NCI-H1436 (cell line): Measurements from ENCODE around the gene DIAPH2.

Experiments used
- DNase-seq: peaks from one replicate; lab custom pipeline; 2025; lab: John Stamatoyannopoulos, UW

Gene DIAPH2

DNA sequence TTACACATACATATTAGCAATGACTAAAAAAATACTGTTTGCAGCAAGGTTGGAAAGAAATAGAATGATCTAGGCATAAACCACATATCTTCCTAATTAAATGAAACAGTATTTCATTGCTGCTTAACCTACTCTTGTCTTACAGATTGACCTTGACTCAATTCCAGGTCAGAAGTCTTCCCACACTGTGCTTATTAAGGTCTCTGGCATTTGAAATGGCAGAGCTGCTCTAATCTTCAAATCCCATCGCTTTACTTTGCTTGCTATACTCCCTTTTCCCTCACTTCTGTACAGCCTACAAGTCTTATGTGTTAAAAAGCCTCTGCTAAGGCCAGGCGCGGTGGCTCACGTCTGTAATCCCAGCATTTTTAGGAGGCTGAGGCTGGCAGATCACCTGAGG lies 623.5 kb downstream of the DIAPH2 start:
- DNase-seq = no peak

DNA sequence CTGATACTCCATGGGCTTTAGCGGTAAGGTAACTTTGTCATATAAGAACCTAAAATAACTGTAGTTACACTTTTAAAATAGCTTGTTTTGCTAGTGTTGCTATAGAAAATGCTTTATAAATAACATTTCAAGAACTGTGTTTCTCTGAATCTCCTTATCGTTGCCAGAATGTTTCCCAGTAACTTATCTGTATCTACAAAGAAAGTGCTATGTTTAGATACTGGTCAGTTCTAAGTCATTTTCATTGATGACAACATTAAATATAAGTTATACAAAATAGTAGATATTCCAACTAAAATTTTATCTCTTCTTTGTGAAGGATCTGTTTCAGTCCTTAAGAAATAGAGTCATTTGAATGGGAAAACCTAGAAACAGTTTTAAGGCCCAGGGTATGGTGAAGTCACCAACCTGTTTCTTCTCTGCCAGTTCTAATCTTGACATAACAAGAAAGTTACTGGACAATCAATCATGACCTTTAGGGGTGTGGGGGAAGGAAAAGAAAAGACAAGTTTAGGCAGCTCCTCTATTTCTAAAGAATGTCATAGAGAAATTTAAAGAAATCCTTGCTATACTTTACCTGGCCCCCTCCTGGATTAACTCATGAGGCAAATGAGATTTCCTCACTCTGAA lies 625.0 kb downstream of the DIAPH2 start:
- DNase-seq = no peak

DNA sequence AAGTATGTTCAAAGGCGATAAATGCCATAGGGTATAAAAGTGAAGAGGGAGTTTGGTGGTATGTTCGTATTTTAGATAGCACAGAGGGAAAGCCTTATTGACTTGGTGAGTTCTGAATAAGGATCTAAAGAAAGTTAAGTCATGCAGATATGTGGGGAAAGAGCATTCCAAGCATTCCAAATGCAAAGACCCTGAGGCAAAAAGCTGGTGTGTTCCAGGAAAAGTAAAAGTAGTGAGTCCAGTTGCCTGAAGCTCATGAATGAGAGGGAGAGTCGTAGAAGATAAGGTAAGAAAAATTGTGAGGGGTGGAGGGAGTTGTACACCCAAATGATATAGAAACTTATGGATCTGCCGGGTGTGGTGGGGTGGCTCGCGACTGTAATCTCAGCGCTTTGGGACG lies 625.7 kb downstream of the DIAPH2 start:
- DNase-seq = no peak

DNA sequence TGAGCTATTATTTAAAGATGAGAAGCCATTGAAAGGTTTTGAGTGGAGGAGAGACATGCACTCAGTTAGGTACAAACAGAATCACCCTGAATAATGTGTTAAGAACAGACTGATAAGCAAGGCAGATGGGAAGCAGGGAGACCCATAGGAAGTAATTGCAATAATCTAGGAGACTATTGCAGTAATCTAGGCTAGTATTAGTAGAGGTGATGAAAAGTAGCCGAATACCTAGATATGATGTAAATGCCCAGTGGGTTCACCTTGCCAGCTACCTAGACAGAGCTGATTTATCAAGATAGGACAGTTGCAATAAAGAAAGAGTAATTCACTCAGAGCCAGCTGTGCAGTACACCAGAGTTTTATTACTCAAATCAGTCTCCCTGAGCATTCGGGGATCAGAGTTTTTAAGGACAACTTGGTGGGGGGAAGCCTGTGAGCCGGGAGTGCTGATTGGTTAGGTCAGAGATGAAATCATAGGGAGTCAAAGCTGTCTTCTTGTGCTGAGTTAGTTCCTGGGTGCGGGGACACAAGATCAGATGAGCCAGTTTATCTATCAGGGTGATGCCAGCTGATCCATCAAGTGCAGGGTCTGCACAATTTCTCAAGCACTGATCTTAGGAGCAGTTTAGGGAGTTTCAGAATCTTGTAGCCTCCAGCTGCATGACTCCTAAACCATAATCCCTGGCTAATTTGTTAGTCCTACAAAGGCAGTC lies 626.6 kb downstream of the DIAPH2 start:
- DNase-seq = no peak

DNA sequence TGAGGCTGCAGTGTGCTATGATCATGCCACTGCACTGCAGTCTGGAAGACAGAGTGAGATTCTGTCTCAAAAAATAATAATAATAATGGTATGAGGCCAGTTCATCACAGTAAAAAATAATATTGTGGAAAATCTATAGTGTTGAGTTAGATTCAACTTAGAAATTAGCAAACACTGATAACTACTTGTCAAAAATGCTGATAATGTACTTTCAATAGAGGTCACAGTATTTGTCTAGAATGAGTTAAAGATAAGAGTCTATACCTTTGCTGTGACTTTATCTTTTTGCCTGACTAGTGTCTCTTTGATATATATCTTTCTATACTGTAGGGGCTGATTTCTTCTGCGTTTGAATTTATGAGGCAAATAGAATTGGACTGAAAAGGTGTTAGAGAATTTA lies 629.7 kb downstream of the DIAPH2 start:
- DNase-seq = no peak

DNA sequence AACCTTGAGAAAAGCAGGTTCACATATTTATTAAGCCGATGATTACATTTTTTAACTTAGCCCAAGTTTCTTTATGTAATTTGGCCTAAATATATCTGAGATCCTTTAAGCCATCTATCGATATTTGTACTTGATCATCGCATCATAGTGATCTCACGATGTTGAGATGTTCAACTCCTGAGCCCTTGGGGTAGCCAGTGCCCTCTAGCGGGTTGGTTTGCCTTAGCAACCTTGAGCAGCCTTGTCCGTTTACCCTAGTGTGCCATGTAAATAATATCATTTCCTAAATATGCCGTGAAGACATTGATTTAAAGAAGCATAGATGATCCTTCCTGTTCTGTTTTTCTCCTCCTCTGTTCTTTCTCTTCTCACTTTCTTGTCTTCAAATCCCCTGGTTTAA lies 631.3 kb downstream of the DIAPH2 start:
- peak; percentile 1 for DNase-seq

DNA sequence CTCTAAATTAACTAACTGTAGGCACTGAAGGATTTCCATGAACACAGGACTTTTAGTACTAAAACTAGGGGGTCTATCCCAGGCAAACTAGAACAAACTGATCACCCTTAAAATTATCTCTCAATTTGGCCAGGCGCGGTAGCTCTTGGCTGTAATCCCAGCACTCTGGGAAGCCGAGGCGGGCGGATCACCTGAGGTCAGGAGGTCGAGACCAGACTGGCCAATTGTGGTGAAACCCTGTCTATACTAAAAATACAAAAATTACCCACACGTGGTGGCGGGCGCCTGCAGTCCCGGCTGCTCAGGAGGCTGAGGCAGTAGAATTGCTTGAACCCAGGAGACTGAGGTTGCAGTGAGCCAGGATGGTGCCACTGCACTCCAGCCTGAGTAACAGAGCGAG lies 635.7 kb downstream of the DIAPH2 start:
- no peak for DNase-seq

DNA sequence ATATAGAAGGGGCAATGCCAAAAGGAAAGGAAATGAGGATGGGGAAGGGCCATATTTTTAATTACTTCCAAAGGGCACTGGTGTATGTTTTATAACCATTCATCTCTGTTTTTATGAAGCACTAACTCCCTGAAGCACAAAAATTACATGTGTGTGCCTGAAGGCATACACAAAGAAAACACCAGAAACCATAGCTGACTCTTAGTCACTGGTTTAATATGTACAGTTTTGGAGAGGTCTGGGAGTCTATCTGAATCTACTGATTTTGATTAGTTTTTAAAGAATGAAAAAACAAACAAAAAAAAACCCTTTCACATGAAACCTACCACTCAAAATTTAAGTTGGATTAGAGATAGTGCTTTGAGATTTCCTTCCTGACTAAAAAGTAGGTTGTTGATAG lies 637.8 kb downstream of the DIAPH2 start:
- DNase-seq = no peak

DNA sequence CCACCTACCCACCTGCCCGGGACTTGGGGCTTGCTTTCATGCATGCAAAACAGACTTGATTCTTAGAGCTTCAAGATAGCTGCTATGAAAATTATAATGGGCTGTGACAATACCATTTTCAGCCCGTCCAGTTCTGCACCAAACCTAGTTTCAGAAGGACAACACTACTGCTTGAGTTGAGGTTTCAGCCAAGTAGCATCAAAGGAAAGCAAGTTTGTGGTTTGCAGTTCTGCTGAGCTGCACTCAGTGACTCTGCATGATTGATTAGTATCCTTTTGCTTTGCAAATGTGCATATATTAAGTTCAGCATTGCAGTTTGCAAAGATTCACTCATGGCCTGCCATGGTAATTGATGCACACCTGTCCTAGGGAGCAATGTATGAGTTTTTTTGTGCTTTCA lies 641.8 kb downstream of the DIAPH2 start:
- DNase-seq = no peak

DNA sequence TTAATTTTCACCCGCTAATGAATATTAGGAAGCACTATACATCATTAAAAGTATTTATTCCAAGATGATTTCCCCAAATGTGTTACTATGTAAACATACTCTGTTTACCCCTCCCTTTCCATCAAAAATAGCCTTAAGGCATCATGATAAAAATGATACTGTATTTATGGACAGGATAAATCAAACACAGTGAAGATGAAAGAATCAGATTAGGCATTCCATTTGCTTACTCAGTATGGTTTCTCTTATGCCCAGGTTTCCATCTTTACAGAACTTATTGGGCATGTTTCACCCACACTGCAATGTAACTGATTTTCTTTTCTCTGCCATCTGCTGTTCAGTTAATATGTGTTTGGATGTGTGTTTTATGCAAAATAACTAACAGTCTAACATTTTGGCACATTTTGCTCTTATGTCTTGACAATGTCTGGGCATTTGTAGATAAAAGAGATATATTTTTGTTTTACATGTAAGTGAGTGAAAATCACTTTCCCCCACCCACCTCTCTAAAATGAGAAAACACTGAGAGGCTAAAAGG lies 644.3 kb downstream of the DIAPH2 start:
- no peak for DNase-seq

DNA sequence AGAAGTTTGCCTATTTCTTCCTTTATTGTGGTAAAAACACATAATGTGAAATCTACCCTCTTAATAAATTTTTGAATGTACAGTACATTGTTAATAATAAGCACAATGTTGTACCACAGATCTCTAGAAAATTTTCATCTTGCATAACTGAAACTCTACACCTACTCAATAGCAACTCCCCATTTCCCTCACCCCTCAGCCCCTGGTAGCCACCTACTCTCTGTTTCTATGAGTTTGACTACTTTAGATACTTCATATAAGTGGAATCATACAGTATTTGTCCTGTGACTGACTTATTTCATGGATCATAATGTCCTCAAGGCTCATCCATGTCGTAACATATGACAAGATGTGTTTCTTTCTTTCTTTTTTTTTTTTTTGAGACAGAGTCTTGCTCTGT lies 645.5 kb downstream of the DIAPH2 start:
- DNase-seq = no peak

DNA sequence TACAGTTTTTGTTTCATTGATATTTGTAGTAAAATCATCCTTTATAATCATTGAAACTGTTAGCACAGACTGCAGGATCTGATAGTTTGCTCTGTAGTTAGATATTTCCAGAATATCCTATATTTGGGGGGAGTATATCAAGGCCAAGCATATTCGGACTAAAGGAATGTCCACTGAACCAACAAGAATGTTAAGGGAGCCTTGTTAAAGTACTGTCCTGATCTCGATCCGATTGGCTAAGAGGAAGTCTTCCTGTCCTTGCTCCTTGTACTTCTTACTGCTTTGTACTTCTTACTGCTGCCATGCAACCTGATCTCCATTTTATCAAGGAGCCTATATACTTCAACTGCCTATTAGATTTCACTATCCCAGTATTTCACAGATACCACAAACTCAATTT lies 648.3 kb downstream of the DIAPH2 start:
- DNase-seq = no peak

DNA sequence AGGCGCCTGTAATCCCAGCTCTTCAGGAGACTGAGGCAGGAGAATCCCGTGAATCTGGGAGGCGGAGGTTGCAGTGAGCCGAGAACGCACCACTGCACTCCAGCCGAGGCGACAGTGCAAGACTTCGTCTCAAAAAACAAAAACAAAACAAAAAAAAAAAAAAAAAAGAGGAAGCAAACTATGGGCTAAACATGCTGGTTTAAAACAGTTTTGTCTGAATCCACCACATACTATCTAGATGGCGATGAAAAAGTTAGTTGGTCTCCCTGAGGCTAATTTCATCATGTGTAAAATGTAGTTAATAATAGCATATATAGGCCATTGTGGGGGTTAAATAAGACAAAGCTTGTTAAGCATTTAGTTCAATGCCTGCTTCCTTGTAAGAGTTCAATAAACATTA lies 650.2 kb downstream of the DIAPH2 start:
- DNase-seq = no peak

DNA sequence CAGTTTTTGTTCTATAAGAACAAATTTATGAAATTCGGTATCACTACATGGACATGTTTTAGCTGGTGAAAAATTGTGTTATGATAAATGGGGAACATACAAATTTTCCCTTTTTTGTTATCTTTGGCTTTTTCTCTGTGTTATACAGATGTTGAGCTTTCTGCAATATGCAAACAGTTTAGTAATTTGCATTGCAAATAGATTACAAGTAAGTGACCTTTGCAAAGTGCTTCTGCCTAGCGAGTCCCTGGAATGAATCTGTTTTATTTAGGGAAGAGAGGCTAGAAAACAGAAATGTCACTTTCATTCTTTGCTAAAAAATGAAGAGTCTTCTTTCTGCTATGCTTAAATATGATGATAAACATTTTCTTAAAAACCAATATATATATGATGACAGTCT lies 660.1 kb downstream of the DIAPH2 start:
- DNase-seq = no peak

DNA sequence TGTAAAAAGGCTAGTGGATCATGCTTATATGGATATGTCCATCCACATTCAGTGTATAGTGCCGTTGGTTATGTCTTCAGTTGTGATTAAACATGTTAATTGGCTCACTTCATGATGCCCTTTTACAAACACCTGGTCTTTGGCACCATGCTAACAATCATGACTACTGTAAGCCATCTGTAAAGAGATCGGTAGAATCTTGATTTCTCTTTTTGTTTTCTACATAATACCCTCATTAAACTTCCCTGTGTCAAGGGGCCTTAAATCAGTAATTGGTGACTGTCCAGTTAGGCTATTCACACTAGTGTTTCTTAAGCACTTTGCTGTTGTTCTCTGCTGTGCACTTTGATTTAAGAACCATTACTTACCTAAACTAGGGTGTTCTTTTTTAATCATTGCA lies 674.3 kb downstream of the DIAPH2 start:
- peak; percentile 55 for DNase-seq

DNA sequence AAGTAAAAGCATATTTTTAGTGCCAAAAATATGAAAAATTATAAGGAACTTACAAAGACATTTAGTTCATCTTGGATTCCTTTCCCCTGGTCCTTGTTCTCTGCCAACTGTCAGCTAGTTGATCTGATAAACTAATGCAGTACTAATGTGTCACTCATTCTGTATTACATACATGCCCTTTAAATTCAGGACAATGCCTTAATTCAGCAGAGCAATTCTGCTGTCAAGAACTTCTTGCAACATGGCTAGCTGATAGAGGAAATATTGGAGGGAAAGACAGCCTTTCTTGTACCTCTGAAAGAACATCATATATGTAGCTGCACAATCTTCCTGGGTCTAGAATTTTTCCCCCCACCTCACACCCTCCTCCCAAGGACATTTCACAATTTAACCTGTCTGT lies 679.2 kb downstream of the DIAPH2 start:
- no peak for DNase-seq

DNA sequence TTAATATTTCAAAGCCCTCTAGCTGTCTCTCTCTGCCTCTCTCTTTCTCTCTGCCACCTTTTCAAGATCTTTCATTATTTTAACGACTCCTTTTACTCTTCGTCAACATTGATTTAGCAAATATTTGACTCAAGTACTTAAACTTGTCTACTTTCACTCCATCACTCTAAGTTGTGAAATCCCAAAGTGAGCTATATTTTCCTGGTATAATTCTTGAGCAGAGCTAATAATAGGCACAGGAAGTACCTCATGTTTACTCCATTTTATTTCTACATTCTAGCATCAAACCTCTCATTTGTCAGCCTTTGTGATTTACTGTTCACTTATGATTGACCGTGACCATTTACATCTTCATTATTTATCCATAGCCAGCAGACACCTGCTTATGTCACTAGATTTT lies 681.6 kb downstream of the DIAPH2 start:
- no peak for DNase-seq

DNA sequence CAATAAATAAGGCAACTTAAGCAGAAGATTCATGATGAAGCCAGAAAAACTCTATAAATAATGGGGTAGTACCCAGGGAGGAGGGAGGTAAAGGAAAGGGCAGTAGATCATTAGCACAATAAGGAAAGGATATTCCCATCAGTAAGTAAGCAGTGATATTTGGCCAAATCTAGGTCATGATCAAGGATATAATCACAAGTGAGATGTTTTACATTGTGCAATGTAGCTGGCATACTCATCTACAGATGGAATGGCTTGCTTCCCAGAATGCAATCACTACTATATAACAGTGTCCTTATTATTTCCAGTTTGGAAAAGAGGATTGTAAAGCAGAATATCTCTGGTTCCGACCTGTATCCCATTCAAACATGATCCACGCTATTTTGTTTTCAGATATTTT lies 682.5 kb downstream of the DIAPH2 start:
- DNase-seq = no peak

DNA sequence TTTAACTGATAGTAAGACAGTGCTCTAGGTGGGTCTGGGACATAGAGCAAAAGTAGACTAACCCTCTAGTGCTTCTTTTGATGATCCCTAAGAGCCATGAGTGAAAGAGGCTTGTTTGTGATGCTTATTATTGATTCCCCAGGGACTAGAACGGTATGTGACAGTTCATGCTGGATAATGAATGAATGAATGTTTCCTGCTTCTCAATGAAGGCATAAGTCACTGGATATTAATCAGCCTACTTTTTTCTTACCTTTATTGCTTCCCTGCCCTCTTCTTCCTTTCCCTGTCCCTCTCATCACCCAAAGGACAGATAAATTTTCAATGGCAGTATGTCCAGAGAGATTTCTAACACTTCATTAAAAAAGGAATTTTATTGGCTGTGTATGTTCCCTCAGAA lies 685.3 kb downstream of the DIAPH2 start:
- no peak for DNase-seq

DNA sequence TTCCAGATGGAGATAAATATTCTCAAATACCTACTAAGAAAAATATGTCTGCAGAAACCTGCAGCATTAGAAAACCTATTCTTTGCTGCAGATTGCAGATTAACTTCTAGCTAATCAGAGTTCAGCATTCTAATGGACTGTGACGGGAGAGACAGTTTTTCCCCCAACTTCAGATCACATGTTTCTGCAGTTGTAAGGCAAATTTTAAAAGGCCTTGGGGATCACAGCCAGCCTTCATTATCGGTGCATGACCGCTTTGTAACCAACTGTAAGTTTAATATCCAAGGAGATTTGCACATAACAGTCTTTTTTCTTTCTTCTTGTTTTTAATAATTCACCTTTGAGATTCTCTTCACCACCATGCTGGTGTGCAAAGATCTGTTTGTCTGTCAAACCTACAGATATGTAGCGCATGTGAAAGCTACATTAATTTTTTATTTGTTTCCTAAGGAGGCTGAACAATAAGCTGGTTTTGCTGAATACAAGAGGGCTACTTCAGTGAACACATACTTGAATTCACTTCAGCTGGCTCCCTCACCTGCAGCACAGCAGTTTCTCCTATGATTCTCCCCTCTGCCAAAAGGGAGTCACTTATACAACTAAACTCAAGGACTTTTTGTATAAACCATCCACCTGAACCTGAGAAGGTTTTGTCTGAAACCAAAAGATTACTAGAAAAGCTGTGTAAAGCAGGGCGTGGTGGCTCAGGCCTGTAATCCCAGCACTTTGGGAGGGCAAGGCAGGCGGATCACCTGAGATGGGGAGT lies 687.5 kb downstream of the DIAPH2 start:
- DNase-seq = no peak

DNA sequence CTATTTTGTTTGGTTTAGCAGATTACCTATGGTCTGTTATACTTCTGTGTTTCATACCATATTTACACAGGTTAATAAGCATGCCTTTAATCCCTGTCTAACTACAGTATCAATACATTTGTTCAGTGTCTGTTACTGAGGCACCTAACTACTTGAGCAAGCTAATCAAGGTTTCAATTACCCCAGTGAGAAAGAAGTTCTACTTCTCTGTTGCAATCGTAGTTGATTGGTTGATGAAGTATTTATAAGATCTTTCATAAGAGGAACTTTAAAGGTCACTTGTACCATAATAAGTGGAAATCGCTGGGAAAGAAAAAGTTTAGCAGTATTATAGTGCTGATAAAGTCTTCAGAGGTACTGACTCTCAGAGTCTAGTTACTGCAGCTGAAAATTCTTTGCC lies 689.6 kb downstream of the DIAPH2 start:
- no peak for DNase-seq

DNA sequence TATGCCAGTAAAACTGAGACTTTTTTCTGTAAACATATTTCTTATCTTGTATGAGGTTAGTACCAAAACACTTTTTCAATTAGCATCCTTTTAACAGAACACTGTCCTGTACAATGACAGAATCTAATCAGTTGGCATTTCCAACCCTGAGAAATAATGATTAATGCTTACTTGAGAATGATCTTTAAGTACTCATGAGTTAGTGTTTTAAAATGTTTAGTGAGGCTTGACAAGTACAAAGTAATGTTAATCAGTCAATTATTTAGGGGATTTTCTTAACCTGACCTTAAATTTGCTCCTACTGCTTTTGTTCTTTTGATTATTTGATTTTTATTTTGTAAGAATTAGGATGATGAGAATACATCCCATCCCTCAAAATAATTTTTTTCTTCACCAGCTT lies 695.6 kb downstream of the DIAPH2 start:
- DNase-seq = no peak

DNA sequence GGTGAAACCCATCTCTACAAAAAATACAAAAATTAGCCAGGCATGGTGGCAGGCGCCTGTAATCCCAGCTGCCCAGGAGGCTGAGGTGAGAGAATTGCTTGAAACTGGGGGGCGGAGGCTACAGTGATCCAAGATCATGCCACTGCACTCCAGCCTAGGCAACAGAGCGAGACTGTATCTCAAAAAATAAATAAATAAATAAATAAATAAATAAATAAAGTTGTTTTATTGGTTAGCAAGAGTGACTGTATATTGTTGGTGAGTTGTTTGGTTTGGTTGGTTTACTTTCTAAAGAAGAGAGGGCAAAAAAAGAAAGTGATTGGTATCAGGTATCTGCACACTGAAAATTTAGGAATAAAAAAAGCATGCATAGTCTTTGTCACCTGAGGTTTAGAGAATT lies 700.0 kb downstream of the DIAPH2 start:
- no peak for DNase-seq
